ENCODE results near the gene PPBP. TPM values are rescaled to one million over a fixed set of nuclear protein-coding genes. Genes with fewer than 3 reads are reported as not detected.

PPBP gene
- total RNA-seq, 1 donor from 2014 or later, result not detected

- DNase-seq (ENCODE audit: low spot score, unreplicated experiment), result no peak
- Mint-ChIP-seq H3K9me3 (ENCODE audit: low read depth) (no peaks in the 10 kb centered on the region), H3K27me3 (peaks cover 6% of the 10 kb centered on the region), H3K4me1 (ENCODE audit: low read depth) (no peaks in the 10 kb centered on the region), H3K36me3 (ENCODE audit: insufficient read depth) (no peaks in the 10 kb centered on the region), H3K4me3 (ENCODE audit: low read depth) (no peak overlapping the region), H3K27ac (no peak overlapping the region)
- no peak for TF ChIP-seq CTCF (IDR thresholded peaks at IDR 0.05; ENCODE audit: unreplicated experiment)
Measured at GRCh38 chr4:74012130-74012529, 24.1 kb upstream of the PPBP start.

GRCh38 chr4:74009307-74009706 lies 21.3 kb upstream of the PPBP start:
- no peak overlapping the region for H3K27ac Mint-ChIP-seq
- H3K9me3 Mint-ChIP-seq (ENCODE audit: low read depth), result no peaks in the 10 kb centered on the region
- no peak for TF ChIP-seq CTCF (IDR thresholded peaks at IDR 0.05; ENCODE audit: unreplicated experiment)
- H3K4me1 Mint-ChIP-seq (ENCODE audit: low read depth), result peaks cover 6% of the 10 kb centered on the region
- H3K27me3 Mint-ChIP-seq, result peaks cover 6% of the 10 kb centered on the region
- H3K36me3 Mint-ChIP-seq (ENCODE audit: insufficient read depth), result no peaks in the 10 kb centered on the region
- no peak for DNase-seq (ENCODE audit: low spot score, unreplicated experiment)
- no peak overlapping the region for H3K4me3 Mint-ChIP-seq (ENCODE audit: low read depth)

GRCh38 chr4:74006009-74006476 lies 18.1 kb upstream of the PPBP start:
- peaks cover 6% of the 10 kb centered on the region for H3K9me3 Mint-ChIP-seq (ENCODE audit: low read depth)
- no peaks in the 10 kb centered on the region for H3K27me3 Mint-ChIP-seq
- peaks cover 6% of the 10 kb centered on the region for H3K4me1 Mint-ChIP-seq (ENCODE audit: low read depth)
- DNase-seq (ENCODE audit: low spot score, unreplicated experiment), result no peak
- H3K27ac Mint-ChIP-seq, result no peak overlapping the region
- no peak overlapping the region for H3K4me3 Mint-ChIP-seq (ENCODE audit: low read depth)
- H3K36me3 Mint-ChIP-seq (ENCODE audit: insufficient read depth), result no peaks in the 10 kb centered on the region
- no peak for TF ChIP-seq CTCF (IDR thresholded peaks at IDR 0.05; ENCODE audit: unreplicated experiment)

GRCh38 chr4:74005528-74005927 lies 17.5 kb upstream of the PPBP start:
- H3K27ac Mint-ChIP-seq, result no peak overlapping the region
- peaks cover 6% of the 10 kb centered on the region for H3K4me1 Mint-ChIP-seq (ENCODE audit: low read depth)
- H3K36me3 Mint-ChIP-seq (ENCODE audit: insufficient read depth), result no peaks in the 10 kb centered on the region
- DNase-seq (ENCODE audit: low spot score, unreplicated experiment), result no peak
- no peak for TF ChIP-seq CTCF (IDR thresholded peaks at IDR 0.05; ENCODE audit: unreplicated experiment)
- peaks cover 2% of the 10 kb centered on the region for H3K27me3 Mint-ChIP-seq
- no peak overlapping the region for H3K4me3 Mint-ChIP-seq (ENCODE audit: low read depth)
- peaks cover 6% of the 10 kb centered on the region for H3K9me3 Mint-ChIP-seq (ENCODE audit: low read depth)

- Mint-ChIP-seq H3K27me3 (peaks cover 10% of the 10 kb centered on the region), H3K4me3 (ENCODE audit: low read depth) (no peak overlapping the region), H3K4me1 (ENCODE audit: low read depth) (peaks cover 6% of the 10 kb centered on the region), H3K27ac (no peak overlapping the region), H3K9me3 (ENCODE audit: low read depth) (peaks cover 6% of the 10 kb centered on the region), H3K36me3 (ENCODE audit: insufficient read depth) (no peaks in the 10 kb centered on the region)
- no peak for TF ChIP-seq CTCF (IDR thresholded peaks at IDR 0.05; ENCODE audit: unreplicated experiment)
- no peak for DNase-seq (ENCODE audit: low spot score, unreplicated experiment)
Measured at GRCh38 chr4:74004668-74005067, 16.7 kb upstream of the PPBP start.
